Fibroblast of mammary gland (primary cell): ENCODE results near the gene RAB40C.

Source experiments
- DNase-seq: peaks from one replicate; pipeline ENCODE4 v3.0.0-alpha.2; 2010; ENCODE audit warnings: low read depth
- H3K4me3 ChIP-seq: 2 replicates; pipeline ENCODE4 v1.5.1; 2011; ENCODE audit warnings: low read depth, mild to moderate bottlenecking, low read length, moderate library complexity; ENCODE audit not compliant: control insufficient read depth
- TF ChIP-seq, protein P1 (sequence below): conservative IDR thresholded peaks from 2 replicates; pipeline ENCODE4 v1.5.1; 2011; ENCODE audit warnings: low read depth, low read length, inconsistent platforms; ENCODE audit not compliant: control insufficient read depth, insufficient read depth

Gene RAB40C, protein sequence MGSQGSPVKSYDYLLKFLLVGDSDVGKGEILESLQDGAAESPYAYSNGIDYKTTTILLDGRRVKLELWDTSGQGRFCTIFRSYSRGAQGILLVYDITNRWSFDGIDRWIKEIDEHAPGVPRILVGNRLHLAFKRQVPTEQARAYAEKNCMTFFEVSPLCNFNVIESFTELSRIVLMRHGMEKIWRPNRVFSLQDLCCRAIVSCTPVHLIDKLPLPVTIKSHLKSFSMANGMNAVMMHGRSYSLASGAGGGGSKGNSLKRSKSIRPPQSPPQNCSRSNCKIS

DNA sequence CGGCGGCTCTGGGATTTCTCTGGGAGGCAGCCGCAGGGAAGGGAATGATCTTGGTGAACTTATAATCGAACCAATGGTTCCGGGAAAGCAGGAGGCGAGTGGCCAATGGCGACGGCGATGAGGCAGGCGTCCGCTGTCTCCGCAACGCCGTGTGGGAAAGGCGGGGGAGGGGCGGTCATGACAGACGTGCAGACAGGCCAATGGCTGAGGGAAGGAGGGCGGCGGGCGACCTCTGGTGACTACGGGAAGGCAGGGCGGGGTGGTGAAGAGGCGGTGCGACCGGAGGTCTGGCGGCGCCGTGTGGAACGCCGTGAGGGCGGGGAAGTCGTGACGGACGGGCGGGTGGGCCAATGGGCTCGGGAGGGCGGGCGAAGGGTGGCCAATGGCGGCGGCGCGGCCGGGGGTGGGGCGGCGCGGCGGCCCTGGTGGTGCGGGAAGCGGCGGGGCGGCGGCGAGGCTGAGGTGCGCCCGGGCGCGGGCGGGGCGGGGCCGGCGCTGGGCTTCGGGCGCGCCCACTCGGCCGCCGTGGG, at the start of gene RAB40C:
RAB40C (plus strand) TSS at position 409 of the 530 bp plus-strand sequence. CDS start 226 bp downstream, outside the sequence.
- TF ChIP-seq, protein P1, sequence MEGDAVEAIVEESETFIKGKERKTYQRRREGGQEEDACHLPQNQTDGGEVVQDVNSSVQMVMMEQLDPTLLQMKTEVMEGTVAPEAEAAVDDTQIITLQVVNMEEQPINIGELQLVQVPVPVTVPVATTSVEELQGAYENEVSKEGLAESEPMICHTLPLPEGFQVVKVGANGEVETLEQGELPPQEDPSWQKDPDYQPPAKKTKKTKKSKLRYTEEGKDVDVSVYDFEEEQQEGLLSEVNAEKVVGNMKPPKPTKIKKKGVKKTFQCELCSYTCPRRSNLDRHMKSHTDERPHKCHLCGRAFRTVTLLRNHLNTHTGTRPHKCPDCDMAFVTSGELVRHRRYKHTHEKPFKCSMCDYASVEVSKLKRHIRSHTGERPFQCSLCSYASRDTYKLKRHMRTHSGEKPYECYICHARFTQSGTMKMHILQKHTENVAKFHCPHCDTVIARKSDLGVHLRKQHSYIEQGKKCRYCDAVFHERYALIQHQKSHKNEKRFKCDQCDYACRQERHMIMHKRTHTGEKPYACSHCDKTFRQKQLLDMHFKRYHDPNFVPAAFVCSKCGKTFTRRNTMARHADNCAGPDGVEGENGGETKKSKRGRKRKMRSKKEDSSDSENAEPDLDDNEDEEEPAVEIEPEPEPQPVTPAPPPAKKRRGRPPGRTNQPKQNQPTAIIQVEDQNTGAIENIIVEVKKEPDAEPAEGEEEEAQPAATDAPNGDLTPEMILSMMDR, result no peak
- peak; percentile 97 for DNase-seq
- H3K4me3 ChIP-seq, result peak within 1 kb of the TSS; percentile 76

DNA sequence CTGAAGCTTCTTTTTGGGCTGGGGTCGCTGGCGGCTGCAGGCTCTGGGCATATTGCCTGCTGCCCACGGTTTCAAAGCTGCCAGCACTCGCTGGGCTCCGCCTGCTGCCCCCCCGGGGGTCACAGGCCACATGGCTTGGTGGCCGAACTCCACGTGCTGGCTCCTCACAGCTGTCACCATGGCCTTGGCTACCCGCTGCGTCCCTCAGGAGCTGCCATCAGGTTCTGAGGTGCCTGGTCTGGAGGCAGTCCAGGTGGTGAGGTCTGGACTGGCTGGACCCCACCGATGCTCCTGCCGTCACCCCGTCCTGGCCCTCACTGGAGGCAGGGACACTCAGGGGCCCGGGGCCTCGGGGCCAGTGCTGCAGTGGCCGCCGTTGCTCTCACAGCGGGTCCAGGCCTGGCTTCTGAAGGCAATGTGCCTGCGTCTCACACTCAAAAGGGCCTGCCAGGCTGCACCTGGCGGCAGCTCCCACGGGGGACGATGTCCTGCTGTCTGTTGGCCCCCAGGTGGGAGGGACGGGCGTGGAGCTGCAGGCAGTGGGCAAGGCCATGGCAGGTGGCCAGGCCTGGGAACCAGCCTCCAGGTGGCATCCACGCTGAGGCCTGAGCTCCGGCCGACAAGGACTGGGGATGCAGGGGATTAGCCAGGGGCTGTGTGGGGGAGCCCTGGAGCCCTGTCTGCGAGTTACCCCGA, 49.1 kb upstream of the RAB40C start:
- DNase-seq, result no peak

DNA sequence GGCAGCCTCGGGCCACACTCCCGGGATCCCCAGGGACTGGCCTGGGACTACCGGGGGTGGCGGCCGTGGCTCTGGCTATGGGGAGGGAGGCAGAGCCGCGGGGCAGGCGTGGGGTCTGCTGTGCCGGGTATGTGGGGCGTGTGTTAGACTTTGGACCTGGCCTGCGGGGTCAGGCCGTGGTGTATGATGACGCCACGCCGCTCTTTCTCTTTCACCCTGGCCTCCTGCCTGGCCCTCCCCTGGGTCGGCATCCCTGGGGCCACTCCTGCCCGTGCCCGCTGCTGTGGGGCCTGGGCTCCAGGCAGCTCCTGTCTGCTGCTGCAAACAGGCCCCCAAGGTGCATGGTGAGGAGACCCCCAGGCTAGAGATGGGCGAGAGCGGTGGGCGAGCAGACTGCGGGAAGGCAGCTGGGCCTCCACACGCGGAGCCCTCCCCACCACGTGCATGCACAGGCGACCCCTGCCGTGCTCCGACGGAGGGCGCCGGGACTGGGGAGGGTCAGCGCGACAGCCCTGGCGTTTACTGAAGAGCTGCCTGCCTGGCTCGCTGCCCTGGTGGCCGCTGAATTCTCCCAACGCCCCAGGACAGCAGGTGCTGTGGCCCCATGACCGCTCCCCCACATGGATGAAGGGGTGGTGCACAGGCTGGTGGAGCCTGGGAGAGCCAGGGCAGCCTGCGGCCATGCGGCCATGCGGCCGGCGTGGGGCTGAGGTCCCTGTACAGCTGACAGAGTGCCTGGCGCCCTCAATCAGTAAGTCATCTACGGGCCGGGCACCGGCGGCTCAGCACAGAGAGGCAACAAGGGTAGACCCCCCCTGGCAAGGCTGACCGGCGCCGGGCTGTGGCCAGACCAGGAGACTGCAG, 46.3 kb upstream of the RAB40C start:
- no peak overlapping the region for H3K4me3 ChIP-seq
- no peak for DNase-seq
- TF ChIP-seq, protein P1, result no peak

More for the DNA sequence above, 49.1 kb upstream of the RAB40C start:
- no peak overlapping the region for H3K4me3 ChIP-seq
- TF ChIP-seq, protein P1, result no peak

DNA sequence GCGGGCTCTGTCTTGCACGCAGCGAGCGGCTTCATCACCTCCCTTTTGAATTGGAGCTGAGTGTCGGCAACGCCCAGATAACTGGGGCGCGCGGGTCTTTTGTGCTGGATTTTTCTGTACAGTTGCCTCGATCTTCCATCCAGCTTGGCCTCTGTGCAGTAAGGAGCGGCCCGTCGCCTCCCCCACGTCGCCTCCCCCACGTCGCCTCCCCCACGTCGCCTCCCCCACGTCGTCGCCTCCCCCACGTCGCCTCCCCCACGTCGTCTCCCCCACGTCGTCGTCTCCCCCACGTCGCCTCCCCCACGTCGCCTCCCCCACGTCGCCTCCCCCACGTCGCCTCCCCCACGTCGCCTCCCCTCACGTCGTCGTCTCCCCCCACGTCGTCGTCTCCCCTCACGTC, 45.3 kb upstream of the RAB40C start:
- no peak for DNase-seq
- H3K4me3 ChIP-seq, result no peak overlapping the region
- TF ChIP-seq, protein P1, result no peak

DNA sequence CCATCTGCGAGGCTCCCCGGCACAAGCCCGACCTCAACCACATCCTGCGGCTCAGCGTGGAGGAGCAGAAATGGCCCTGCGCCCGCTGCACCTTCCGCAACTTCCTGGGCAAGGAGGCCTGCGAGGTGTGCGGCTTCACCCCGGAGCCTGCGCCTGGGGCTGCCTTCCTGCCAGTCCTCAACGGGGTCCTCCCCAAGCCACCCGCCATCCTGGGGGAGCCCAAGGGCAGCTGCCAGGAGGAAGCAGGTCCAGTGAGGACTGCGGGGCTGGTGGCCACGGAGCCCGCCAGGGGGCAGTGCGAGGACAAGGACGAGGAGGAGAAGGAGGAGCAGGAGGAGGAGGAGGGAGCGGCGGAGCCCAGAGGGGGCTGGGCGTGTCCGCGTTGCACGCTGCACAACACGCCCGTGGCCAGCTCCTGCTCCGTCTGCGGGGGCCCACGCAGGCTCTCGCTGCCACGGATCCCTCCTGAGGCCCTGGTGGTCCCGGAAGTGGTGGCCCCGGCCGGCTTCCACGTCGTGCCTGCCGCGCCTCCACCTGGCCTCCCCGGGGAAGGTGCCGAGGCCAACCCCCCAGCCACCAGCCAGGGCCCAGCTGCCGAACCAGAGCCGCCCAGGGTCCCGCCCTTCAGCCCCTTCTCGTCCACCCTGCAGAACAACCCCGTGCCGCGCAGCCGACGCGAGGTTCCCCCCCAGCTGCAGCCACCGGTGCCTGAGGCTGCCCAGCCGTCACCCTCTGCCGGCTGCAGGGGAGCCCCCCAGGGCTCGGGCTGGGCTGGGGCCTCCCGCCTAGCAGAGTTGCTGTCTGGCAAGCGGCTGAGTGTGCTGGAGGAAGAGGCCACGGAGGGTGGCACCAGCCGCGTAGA, 42.7 kb upstream of the RAB40C start:
- DNase-seq, result peak; percentile 63
- no peak overlapping the region for H3K4me3 ChIP-seq
- TF ChIP-seq, protein P1, result peak; percentile 55
